GM21447 (cell line): Measurements from ENCODE around the gene NSG2.

Experiments used
- ATAC-seq: cut with Tn5 transposase; IDR thresholded peaks from one replicate; pipeline ENCODE4 v1.9.1; 2021; ENCODE audit not compliant: unreplicated experiment

NSG2 gene

DNA sequence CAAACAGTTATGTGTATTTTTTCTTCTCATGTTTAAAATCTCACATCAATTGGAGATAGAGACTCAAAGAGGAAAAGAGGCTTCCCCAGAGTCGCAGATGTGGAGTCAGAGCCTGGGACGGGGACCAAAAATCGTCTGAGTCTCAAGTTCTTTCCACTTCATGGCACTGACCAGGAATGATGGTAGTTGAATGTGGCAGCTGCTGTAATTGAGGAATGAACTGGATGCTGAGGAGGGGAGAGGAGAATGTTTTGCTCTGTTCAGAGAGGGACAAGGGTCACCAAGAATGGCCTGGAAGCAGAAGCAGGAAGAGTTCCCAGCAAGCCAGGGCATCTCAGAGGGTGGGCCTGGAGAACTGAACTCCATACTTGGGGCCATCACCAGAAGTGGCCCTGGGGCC is 103.9 kb downstream of the NSG2 start:
- ATAC-seq, result no peak

DNA sequence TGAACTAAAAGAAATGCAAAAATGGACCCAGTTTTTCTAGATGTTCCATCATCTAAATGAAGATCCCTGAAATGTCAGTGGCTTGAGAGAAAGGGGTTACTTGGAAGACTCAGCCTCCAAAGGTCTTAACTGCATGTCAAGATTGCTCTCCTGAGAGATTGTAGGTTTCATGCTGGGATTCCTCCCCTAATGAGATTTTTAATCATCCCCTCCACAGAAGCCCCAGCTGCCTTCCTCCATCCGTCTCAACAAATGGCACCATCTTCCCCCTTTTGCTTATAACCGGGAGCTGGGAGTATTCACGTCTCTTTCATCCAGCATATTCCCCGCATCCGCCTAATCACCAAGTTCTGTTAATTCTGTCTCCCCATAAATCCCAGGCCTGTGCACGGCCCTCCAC is 104.5 kb downstream of the NSG2 start:
- no peak for ATAC-seq

DNA sequence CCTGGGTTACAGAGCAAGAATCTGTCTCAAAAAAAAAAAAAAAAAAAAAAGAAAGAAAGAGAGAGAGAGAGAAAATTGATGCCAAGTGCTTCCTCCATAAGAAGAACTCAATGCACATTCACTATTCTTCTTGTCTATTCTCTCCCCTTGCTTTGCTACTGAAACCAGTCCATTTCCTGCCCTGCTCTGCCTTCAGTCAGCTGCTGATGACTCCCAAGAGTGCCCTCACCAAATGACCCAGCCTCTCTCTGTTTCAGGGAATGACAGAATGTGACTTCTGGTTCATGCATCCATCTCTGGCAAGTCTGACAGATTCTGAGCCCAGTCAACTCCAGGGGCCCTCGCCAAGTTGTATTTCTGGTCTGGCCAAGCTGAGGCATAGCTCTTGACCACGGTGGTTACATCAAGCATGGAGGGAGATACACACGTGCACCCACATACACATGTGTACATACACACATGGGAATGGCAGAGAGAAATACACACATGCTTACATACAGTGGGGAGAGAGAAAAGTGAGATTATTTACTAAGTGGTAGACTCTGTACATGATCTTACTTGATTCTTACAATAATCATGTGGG is 106.2 kb downstream of the NSG2 start:
- no peak for ATAC-seq

DNA sequence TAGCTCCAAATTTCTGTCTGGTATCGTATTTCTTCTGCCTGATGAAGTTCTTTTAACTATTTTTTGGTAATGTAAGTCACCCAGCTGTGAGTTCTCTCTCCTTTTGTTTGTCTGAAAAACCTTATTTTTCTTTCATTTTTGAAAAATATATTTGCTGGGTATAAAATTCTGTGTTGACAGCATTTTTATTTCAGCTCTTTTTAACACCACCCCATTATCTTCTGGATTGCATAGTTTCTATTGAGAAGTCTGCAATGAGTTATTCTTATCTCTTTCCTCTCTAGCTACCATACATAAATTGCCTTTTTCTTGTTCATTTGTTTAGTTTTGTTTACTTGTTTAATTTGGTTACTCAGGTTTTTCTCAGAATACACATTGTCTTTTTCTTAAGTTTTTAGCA is 109.1 kb downstream of the NSG2 start:
- no peak for ATAC-seq

DNA sequence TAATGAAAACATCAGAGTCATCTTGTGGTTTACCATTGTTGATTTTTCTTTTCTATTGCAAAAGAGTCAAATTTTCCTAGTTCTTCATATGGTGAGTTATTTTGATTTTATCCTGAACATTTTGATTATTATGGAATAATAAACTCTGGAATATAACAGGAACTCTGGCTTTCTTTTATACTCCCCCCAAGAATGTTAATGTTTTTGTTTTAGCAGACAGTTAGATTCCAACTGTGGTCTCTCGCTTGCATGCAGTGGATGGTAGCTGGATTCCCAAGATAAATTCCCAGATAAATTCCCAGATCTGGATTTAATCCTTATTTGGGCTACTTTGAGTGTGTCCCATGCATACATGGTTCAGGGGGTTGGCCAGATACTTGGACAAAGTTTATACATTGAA is 109.8 kb downstream of the NSG2 start:
- no peak for ATAC-seq

DNA sequence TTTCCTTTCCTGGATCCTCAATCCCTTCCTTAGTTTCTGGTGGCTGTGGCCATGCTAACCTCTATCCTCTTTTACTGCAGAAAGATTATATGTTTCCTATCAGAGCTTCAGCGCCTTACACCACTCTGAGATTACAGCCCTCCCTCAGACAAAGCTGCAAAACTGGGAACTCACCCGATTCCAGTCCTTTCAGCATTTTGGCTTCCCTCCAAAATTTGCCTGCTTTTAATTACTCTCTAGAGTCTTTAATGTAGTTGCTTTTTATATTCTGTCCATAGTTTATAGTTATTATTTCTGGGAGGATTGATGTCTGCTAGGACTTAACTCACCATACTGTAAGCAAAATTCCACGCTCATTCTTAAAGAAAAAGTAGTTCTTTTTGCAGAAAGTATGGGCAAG is 110.2 kb downstream of the NSG2 start:
- no peak for ATAC-seq

DNA sequence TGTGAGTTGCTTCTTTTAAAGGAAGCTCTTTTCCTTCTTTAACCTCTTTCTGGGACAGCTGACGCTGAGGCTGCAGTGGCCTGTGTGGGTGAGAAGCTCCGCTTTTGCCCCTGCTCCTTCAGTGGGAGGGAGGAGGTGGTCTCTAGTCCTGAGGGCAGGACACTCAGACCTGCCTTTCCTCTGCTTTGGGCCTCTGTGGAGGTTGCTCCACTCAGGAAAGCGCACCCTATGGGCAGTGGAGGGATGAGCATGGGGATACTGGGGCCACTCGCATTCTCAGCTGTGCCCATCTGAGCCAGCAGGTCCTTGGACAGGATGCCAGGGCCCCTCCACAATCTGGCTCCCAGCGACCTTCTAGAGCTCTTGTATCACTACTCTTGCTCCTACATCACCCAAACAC is 111.5 kb downstream of the NSG2 start:
- ATAC-seq, result no peak
